A549 (cell line): Measurements from ENCODE around the gene ACTRT2. TPM values are rescaled to one million over a fixed set of nuclear protein-coding genes. Genes with fewer than 3 reads are reported as not detected.

ENCODE experiments used
- ATAC-seq, 2 experiments: fragments of 200-7000 bp in 1 of 2; fragments of >200 bp in 1 of 2; cut with Nextera tagmentation in 1 of 2; cut with Tn5 transposase in 1 of 2; 3 replicates each; pipeline versions ENCODE4 v1.8.0 to v1.9.1; 2018 to 2020; ENCODE audit warnings: mild to moderate bottlenecking in 1 of 2, moderate library complexity in 1 of 2
- CTCF ChIA-PET: fragments of 300-600 bp; sonication (Branson Sonifier 250); formaldehyde crosslinking; extraction: SDS; loops from one replicate; lab custom pipeline; 2021; ENCODE audit warnings: antibody characterized with exemption, inconsistent platforms; lab: Yijun Ruan, JAX
- POLR2A ChIA-PET: fragments of 350-600 bp; formaldehyde crosslinking; extraction: SDS; loops from one replicate; lab custom pipeline; 2021; ENCODE audit warnings: antibody characterized with exemption, inconsistent platforms; lab: Yijun Ruan, JAX
- DNase-seq, 2 experiments: peaks; one replicate each; pipeline versions ENCODE4 v3.0.0 to v3.0.0-alpha.2; 2011 to 2016; ENCODE audit warnings: low read depth in 1 of 2, low spot score in 1 of 2
- FAIRE-seq: peaks from 2 replicates; lab custom pipeline; 2011; peaks lifted over from hg19 to GRCh38; lab: Jason Lieb, UNC
- H3K27ac ChIP-seq, 2 experiments: fragments of >200 bp; sonication (Bioruptor Twin); formaldehyde crosslinking; 3 replicates each; pipeline ENCODE4 v1.5.1; 2016 to 2017
- H3K4me1 ChIP-seq: fragments of >200 bp; sonication (Bioruptor Twin); formaldehyde crosslinking; 3 replicates; pipeline ENCODE4 v1.6.1; 2016
- H3K4me2 ChIP-seq: fragments of >200 bp; sonication (Bioruptor Twin); formaldehyde crosslinking; 3 replicates; pipeline ENCODE4 v1.6.1; 2016
- H3K4me3 ChIP-seq: fragments of >200 bp; sonication (Bioruptor Twin); formaldehyde crosslinking; 3 replicates; pipeline ENCODE4 v1.5.1; 2016
- H3K9me3 ChIP-seq: fragments of >200 bp; sonication (Bioruptor Twin); formaldehyde crosslinking; 3 replicates; pipeline ENCODE4 v1.6.1; 2016
- BHLHE40 ChIP-seq: IDR thresholded peaks from 2 replicates; pipeline ENCODE4 v1.6.1; 2012; ENCODE audit warnings: low read depth, low read length, inconsistent platforms
- CBX8 ChIP-seq: fragments of 200-600 bp; sonication (generic); IDR thresholded peaks from 2 replicates; pipeline ENCODE4 v1.6.1; 2016
- CEBPB ChIP-seq, 2 experiments: fragments of >200 bp in 1 of 2; sonication (Bioruptor Twin) in 1 of 2; formaldehyde crosslinking in 1 of 2; IDR thresholded peaks; 2 replicates each; pipeline ENCODE4 v1.6.1; 2012 to 2016
- EHMT2 ChIP-seq: fragments of 200-600 bp; sonication (generic); IDR thresholded peaks from 2 replicates; pipeline ENCODE4 v1.6.1; 2016; ENCODE audit warnings: antibody characterized with exemption, low read depth, mild to moderate bottlenecking, moderate library complexity
- EP300 ChIP-seq, 2 experiments: fragments of >200 bp; sonication (Bioruptor Twin); formaldehyde crosslinking; IDR thresholded peaks; 2 replicates in 1 of 2; 3 replicates in 1 of 2; pipeline ENCODE4 v1.6.1; 2016 to 2017
- FOSB ChIP-seq: fragments of 250-450 bp; sonication (Bioruptor Pico); IDR thresholded peaks from 2 replicates; pipeline ENCODE4 v1.5.0; 2020; ENCODE audit warnings: mild to moderate bottlenecking, moderate library complexity
- HOXA7 ChIP-seq: fragments of 250-450 bp; sonication (Bioruptor Pico); IDR thresholded peaks from 2 replicates; pipeline ENCODE4 v1.5.0; 2020; ENCODE audit warnings: mild to moderate bottlenecking, moderate library complexity
- HOXB5 ChIP-seq: fragments of 250-450 bp; sonication (Bioruptor Pico); IDR thresholded peaks from 2 replicates; pipeline ENCODE4 v1.5.0; 2020; ENCODE audit warnings: mild to moderate bottlenecking, moderate library complexity
- JUNB ChIP-seq: fragments of >200 bp; sonication (Bioruptor Twin); formaldehyde crosslinking; IDR thresholded peaks from 2 replicates; pipeline ENCODE4 v1.6.1; 2016
- KDM1A ChIP-seq: fragments of 200-600 bp; sonication (generic); IDR thresholded peaks from 2 replicates; pipeline ENCODE4 v1.6.1; 2016; ENCODE audit warnings: low read depth, mild to moderate bottlenecking
- KDM5A ChIP-seq: fragments of 200-600 bp; sonication (generic); IDR thresholded peaks from 2 replicates; pipeline ENCODE4 v1.6.1; 2016; ENCODE audit warnings: antibody characterized with exemption, mild to moderate bottlenecking
- MAFK ChIP-seq: fragments of 450-650 bp; IDR thresholded peaks from 2 replicates; pipeline ENCODE4 v1.6.1; 2014; ENCODE audit not compliant: partially characterized antibody
- MAZ ChIP-seq: fragments of 150-350 bp; IDR thresholded peaks from 2 replicates; pipeline ENCODE4 v1.6.1; 2014; ENCODE audit warnings: antibody characterized with exemption, low read depth, low read length, borderline replicate concordance
- MYC ChIP-seq: IDR thresholded peaks from 2 replicates; pipeline ENCODE4 v1.6.1; 2012; ENCODE audit warnings: mild to moderate bottlenecking, inconsistent platforms, low read length, improper control_type of control experiment, borderline replicate concordance
- NPAS2 ChIP-seq: fragments of 250-450 bp; sonication (Bioruptor Pico); IDR thresholded peaks from 2 replicates; pipeline ENCODE4 v1.8.0; 2022; ENCODE audit warnings: mild to moderate bottlenecking, moderate library complexity, borderline replicate concordance
- POLR2A ChIP-seq: IDR thresholded peaks from 2 replicates; pipeline ENCODE4 v1.6.1; 2012; ENCODE audit warnings: mild to moderate bottlenecking, low read length
- RCOR1 ChIP-seq: fragments of 150-350 bp; IDR thresholded peaks from 2 replicates; pipeline ENCODE4 v1.6.1; 2014; ENCODE audit warnings: antibody characterized with exemption, low read length, low read depth
- RFX5 ChIP-seq: fragments of 450-650 bp; IDR thresholded peaks from 2 replicates; pipeline ENCODE4 v1.7.1; 2014; ENCODE audit warnings: antibody characterized with exemption, mild to moderate bottlenecking, moderate library complexity
- SREBF2 ChIP-seq: fragments of 450-650 bp; IDR thresholded peaks from 2 replicates; pipeline ENCODE4 v1.6.1; 2014; ENCODE audit warnings: mild to moderate bottlenecking, moderate library complexity
- TP53 ChIP-seq: fragments of 250-450 bp; sonication (Bioruptor Pico); IDR thresholded peaks from 2 replicates; pipeline ENCODE4 v1.5.0; 2021; ENCODE audit warnings: mild to moderate bottlenecking, moderate library complexity
- ZC3H11A ChIP-seq: fragments of 450-650 bp; IDR thresholded peaks from 2 replicates; pipeline ENCODE4 v1.6.1; 2014; ENCODE audit warnings: antibody characterized with exemption, mild to moderate bottlenecking
- ZSCAN20 ChIP-seq: fragments of 250-450 bp; sonication (Bioruptor Pico); IDR thresholded peaks from 2 replicates; pipeline ENCODE4 v1.8.0; 2022; ENCODE audit warnings: mild to moderate bottlenecking, moderate library complexity
- WGBS: methylation state at CpG from one replicate; pipeline ENCODE4 v1.1.6; 2017; ENCODE audit errors: missing lambda C conversion rate; 5-methylcytosine and 5-hydroxymethylcytosine counted together
- polyA plus RNA-seq, 4 experiments: library from polyadenylated mRNA; depleted of rRNA in 3 of 4; stranded (reverse); fragments of >200 nt; fragmentation: RNase III in 1 of 4; extraction: RNeasy Plus Mini Kit Qiagen cat#74134 plus additional on column Dnase treatment in 1 of 4; gene quantifications; 2 replicates in 3 of 4; 3 replicates in 1 of 4; pipeline ENCODE4 v1.2.3, GENCODE V29; 2011 to 2017
- TF ChIP-seq, protein P1 (sequence below): fragments of >200 bp; sonication (Bioruptor Twin); formaldehyde crosslinking; IDR thresholded peaks from 3 replicates; pipeline ENCODE4 v1.6.1; 2016
- TF ChIP-seq, protein P2 (sequence below): IDR thresholded peaks from 2 replicates; pipeline ENCODE4 v1.6.1; 2012; ENCODE audit warnings: low read depth, borderline replicate concordance
- TF ChIP-seq, protein P3 (sequence below): IDR thresholded peaks from 2 replicates; pipeline ENCODE4 v1.6.1; 2012
- TF ChIP-seq, protein P4 (sequence below): fragments of 150-350 bp; IDR thresholded peaks from 2 replicates; pipeline ENCODE4 v1.6.1; 2014; ENCODE audit warnings: low read depth, mild to moderate bottlenecking, low read length
- TF ChIP-seq, protein P5 (sequence below): fragments of 450-650 bp; IDR thresholded peaks from 2 replicates; pipeline ENCODE4 v1.6.1; 2014; ENCODE audit warnings: antibody characterized with exemption
- TF ChIP-seq, protein P6 (sequence below): fragments of >200 bp; sonication (Bioruptor Twin); formaldehyde crosslinking; IDR thresholded peaks from 2 replicates; pipeline ENCODE4 v1.6.1; 2016

Gene ACTRT2
- polyA plus RNA-seq, 2 of the 4 experiments (the other 2 are of a cell fraction), result not detected

DNA sequence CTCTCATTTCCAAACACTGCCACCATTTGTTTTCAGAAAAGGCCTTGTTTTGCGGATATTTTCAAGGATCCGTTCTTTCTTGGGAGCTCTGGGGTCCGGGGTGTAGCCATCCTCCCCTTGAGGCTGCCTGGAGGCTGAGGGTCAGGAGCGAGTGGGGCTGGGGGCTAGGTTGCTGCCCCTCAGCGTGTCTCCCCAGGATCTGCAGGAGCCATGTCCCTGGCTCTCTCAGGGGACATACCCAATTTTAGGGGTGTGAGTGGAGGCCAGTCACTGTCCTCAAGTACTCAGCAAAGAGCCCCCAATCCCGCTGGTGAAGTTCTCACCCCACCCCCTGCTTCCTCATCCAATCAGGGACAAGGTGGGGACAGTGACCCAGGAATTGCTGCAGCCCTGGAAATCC lies 32.7 kb downstream of the ACTRT2 start (continued):
- no peak for TF ChIP-seq MAZ

DNA sequence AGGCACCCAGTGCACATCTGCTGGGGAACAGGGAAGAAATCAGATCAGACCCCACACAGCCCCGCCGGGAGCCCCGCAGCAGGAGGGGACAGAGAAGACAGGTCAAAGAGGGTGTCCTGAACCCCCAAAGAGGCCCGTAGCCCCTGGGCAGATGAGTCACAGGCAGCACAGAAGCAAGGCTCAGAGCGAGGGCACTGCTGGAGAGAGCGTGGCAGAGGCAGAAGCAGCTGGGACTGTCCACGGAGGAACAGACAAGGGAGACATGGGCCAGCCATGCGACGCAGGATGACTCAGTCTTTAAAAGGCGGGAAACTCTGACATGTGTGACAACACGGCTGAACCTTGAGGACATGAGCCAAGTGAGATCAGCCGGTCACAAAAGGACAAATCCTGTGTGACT lies 33.2 kb downstream of the ACTRT2 start:
- H3K4me2 ChIP-seq, result no peak overlapping the region
- DNase-seq (no peak), ATAC-seq (no peak), FAIRE-seq (no peak)
- ChIA-PET POLR2A (no interaction called here), CTCF (no interaction called here)
- no peak overlapping the region for H3K4me3 ChIP-seq
- H3K4me1 ChIP-seq, result no peaks in the 10 kb centered on the region
- H3K9me3 ChIP-seq, result no peaks in the 10 kb centered on the region
- TF ChIP-seq BHLHE40 (no peak), RFX5 (no peak), MYC (no peak), EP300 (IDR thresholded peaks at IDR 0.05) (no peak), ZSCAN20 (CRISPR knock-in tag) (no peak), POLR2A (no peak), MAZ (no peak), EHMT2 (no peak), MAFK (no peak)
- TF ChIP-seq, protein P1, sequence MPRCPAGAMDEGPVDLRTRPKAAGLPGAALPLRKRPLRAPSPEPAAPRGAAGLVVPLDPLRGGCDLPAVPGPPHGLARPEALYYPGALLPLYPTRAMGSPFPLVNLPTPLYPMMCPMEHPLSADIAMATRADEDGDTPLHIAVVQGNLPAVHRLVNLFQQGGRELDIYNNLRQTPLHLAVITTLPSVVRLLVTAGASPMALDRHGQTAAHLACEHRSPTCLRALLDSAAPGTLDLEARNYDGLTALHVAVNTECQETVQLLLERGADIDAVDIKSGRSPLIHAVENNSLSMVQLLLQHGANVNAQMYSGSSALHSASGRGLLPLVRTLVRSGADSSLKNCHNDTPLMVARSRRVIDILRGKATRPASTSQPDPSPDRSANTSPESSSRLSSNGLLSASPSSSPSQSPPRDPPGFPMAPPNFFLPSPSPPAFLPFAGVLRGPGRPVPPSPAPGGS, result no peak
- TF ChIP-seq, protein P2, sequence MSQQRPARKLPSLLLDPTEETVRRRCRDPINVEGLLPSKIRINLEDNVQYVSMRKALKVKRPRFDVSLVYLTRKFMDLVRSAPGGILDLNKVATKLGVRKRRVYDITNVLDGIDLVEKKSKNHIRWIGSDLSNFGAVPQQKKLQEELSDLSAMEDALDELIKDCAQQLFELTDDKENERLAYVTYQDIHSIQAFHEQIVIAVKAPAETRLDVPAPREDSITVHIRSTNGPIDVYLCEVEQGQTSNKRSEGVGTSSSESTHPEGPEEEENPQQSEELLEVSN, result no peak
- 36% methylated on average over 12 of the region's 12 CpGs for WGBS
- no peak overlapping the region for H3K27ac ChIP-seq

DNA sequence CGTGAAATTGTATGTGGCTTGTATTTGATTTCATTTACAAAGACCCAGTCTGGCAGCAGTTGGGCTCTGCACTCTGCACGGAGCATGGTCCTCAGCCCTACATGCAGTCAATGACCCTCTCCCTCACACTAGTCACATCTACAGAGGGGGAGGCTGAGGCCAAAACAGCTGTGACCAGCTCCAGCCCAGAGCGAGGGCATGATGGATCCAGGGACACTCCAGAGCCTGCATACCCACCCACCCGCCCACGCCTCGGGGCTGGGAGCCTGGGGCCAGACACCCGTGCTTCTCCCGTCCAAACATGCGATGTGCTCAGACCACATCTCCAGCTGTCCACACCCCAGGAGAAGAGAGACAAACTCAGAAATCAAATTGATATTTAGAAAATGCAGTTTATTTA lies 33.8 kb downstream of the ACTRT2 start:
- TF ChIP-seq TP53, result no peak
- TF ChIP-seq, protein P3, sequence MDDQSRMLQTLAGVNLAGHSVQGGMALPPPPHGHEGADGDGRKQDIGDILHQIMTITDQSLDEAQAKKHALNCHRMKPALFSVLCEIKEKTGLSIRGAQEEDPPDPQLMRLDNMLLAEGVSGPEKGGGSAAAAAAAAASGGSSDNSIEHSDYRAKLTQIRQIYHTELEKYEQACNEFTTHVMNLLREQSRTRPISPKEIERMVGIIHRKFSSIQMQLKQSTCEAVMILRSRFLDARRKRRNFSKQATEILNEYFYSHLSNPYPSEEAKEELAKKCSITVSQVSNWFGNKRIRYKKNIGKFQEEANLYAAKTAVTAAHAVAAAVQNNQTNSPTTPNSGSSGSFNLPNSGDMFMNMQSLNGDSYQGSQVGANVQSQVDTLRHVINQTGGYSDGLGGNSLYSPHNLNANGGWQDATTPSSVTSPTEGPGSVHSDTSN, result no peak
- no peak for TF ChIP-seq RFX5
- no peak for TF ChIP-seq NPAS2 (CRISPR knock-in tag)
- no peak for TF ChIP-seq SREBF2
- no peak for TF ChIP-seq FOSB (CRISPR knock-in tag)
- TF ChIP-seq, protein P4, sequence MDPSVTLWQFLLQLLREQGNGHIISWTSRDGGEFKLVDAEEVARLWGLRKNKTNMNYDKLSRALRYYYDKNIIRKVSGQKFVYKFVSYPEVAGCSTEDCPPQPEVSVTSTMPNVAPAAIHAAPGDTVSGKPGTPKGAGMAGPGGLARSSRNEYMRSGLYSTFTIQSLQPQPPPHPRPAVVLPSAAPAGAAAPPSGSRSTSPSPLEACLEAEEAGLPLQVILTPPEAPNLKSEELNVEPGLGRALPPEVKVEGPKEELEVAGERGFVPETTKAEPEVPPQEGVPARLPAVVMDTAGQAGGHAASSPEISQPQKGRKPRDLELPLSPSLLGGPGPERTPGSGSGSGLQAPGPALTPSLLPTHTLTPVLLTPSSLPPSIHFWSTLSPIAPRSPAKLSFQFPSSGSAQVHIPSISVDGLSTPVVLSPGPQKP, result no peak
- no peak for TF ChIP-seq KDM1A
- TF ChIP-seq, protein P5, sequence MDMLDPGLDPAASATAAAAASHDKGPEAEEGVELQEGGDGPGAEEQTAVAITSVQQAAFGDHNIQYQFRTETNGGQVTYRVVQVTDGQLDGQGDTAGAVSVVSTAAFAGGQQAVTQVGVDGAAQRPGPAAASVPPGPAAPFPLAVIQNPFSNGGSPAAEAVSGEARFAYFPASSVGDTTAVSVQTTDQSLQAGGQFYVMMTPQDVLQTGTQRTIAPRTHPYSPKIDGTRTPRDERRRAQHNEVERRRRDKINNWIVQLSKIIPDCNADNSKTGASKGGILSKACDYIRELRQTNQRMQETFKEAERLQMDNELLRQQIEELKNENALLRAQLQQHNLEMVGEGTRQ, result no peak
- TF ChIP-seq ZC3H11A, result no peak
- no peak for TF ChIP-seq HOXA7 (CRISPR knock-in tag)
- no peak for TF ChIP-seq HOXB5 (CRISPR knock-in tag)
- TF ChIP-seq RCOR1, result no peak
- TF ChIP-seq CBX8, result no peak
- TF ChIP-seq KDM5A, result no peak
- TF ChIP-seq CEBPB (IDR thresholded peaks at IDR 0.05), result no peak
- TF ChIP-seq, protein P6, sequence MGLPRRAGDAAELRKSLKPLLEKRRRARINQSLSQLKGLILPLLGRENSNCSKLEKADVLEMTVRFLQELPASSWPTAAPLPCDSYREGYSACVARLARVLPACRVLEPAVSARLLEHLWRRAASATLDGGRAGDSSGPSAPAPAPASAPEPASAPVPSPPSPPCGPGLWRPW, result no peak
- no peak for TF ChIP-seq JUNB
- TF ChIP-seq, all 56 proteins: peak for 0
- WGBS, result 67% methylated on average over 4 of the region's 9 CpGs
- Histone ChIP-seq H3K4me1 (no peaks in the 10 kb centered on the region), H3K9me3 (no peaks in the 10 kb centered on the region), H3K4me3 (no peak overlapping the region), H3K27ac (no peak overlapping the region), H3K4me2 (no peak overlapping the region)
- CTCF ChIA-PET, result interaction anchor here (0.6 kb wide), 1 partner anchor 904 kb away, joined by 3 read pairs; no protein-coding TSS in a partner anchor
- FAIRE-seq (no peak), ATAC-seq (no peak), DNase-seq (no peak)
- POLR2A ChIA-PET, result no interaction called here
